Posterior cingulate gyrus (tissue), 11 donors: ENCODE data around the gene CDC42BPB.

ENCODE experiments used
- DNase-seq, 10 donors: peaks; one replicate each; pipeline versions ENCODE4 v3.0.0 to v3.0.0-alpha.2; 2020 to 2021; ENCODE audit warnings: mixed read lengths in 3 of 10
- intact Hi-C: fragments of 100-400 bp; cut with DNase I; formaldehyde crosslinking; loops from one replicate; pipeline ENCODE4 v1.15.1; 2023

The CDC42BPB gene

GRCh38 chr14:102955636-102956408 is 101.5 kb downstream of the CDC42BPB start:
- DNase-seq: peak in 3 of 10 donors; percentile 39 to 59 (median 56)
- intact Hi-C loops: no loop called here

- DNase-seq: peak in 3 of 10 donors; percentile 53 to 79 (median 70)
- intact Hi-C loops: no loop called here
These were observed 103.1 kb downstream of the CDC42BPB start for GRCh38 chr14:102954081-102954789.

- peak in 2 of 10 donors; percentile 40 to 49 for DNase-seq
- intact Hi-C loops: no loop called here
These were observed 104.2 kb downstream of the CDC42BPB start for GRCh38 chr14:102953100-102953499.

GRCh38 chr14:102952276-102952675 is 105.1 kb downstream of the CDC42BPB start:
- intact Hi-C loops: no loop called here
- DNase-seq: peak in 3 of 10 donors; percentile 57 to 79 (median 70)

GRCh38 chr14:102951799-102952198 is 105.5 kb downstream of the CDC42BPB start:
- intact Hi-C loops: no loop called here
- DNase-seq: peak in 3 of 10 donors; percentile 33 to 65 (median 63)

- intact Hi-C loops: no loop called here
These were observed 106.3 kb downstream of the CDC42BPB start for GRCh38 chr14:102951034-102951433.

GRCh38 chr14:102949801-102950451 is 107.4 kb downstream of the CDC42BPB start:
- DNase-seq: peak; percentile 67 to 97 (median 78)
- intact Hi-C loops: no loop called here

More at GRCh38 chr14:102951034-102951433, 106.3 kb downstream of the CDC42BPB start:
- peak; percentile 58 to 97 (median 83) for DNase-seq

- intact Hi-C loops: no loop called here
- peak in 3 of 10 donors; percentile 55 to 90 (median 73) for DNase-seq
These were observed 108.1 kb downstream of the CDC42BPB start for GRCh38 chr14:102949062-102949800.

- intact Hi-C loops: no loop called here
- peak in 3 of 10 donors; percentile 60 to 81 (median 66) for DNase-seq
These were observed 108.7 kb downstream of the CDC42BPB start for GRCh38 chr14:102948698-102949061.

GRCh38 chr14:102947321-102948103 is 109.8 kb downstream of the CDC42BPB start:
- DNase-seq: peak in 3 of 10 donors; percentile 54 to 70 (median 70)
- intact Hi-C loops: no loop called here

- peak in 3 of 10 donors; percentile 37 to 75 (median 60) for DNase-seq
- intact Hi-C loops: no loop called here
These were observed 111.8 kb downstream of the CDC42BPB start for GRCh38 chr14:102945346-102946130.

GRCh38 chr14:102944448-102945330 is 112.7 kb downstream of the CDC42BPB start:
- peak in 3 of 10 donors; percentile 53 to 60 (median 58) for DNase-seq
- intact Hi-C loops: no loop called here

- DNase-seq: peak in 1 of 10 donors; percentile 48
- intact Hi-C loops: no loop called here
These were observed 113.4 kb downstream of the CDC42BPB start for GRCh38 chr14:102943979-102944378.

- DNase-seq: peak in 3 of 10 donors; percentile 37 to 67 (median 63)
- intact Hi-C loops: no loop called here
These were observed 113.9 kb downstream of the CDC42BPB start for GRCh38 chr14:102943454-102943853.

GRCh38 chr14:102942069-102942468 is 115.3 kb downstream of the CDC42BPB start:
- peak in 3 of 10 donors; percentile 39 to 65 (median 51) for DNase-seq
- intact Hi-C loops: no loop called here

GRCh38 chr14:102941419-102942011 is 115.8 kb downstream of the CDC42BPB start:
- intact Hi-C loops: no loop called here
- DNase-seq: peak in 2 of 10 donors; percentile 61 to 75

- intact Hi-C loops: no loop called here
- peak in 3 of 10 donors; percentile 82 to 87 (median 85) for DNase-seq
These were observed 116.5 kb downstream of the CDC42BPB start for GRCh38 chr14:102940729-102941362.
